HCT116 (cell line): ENCODE measurements around the gene CCN5. TPM values are rescaled to one million over a fixed set of nuclear protein-coding genes. Genes with fewer than 3 reads are reported as not detected.
A peak's percentile ranks its signal among the peaks of the same experiment; 100 is the strongest.

Source experiments
- ATAC-seq: fragments of 200-7000 bp; cut with Tn5 transposase; 2 replicates; pipeline ENCODE4 v1.9.1; 2020; ENCODE audit warnings: mild to moderate bottlenecking, moderate library complexity
- BruUV-seq: library from RNA; stranded (reverse); fragments of 400-500 nt; replicated peaks from 2 replicates; lab custom pipeline; 2021; lab: Mats Ljungman, UMichigan
- CTCF ChIA-PET: fragments of 300-600 bp; sonication (Branson Sonifier 250); formaldehyde crosslinking; loops from one replicate; lab custom pipeline; 2021; ENCODE audit warnings: antibody characterized with exemption; lab: Charles Lee
- POLR2A ChIA-PET: fragments of 300-600, 350-600 bp; sonication (Branson Sonifier 250); formaldehyde crosslinking; loops from one replicate; lab custom pipeline; 2021; ENCODE audit warnings: antibody characterized with exemption; lab: Charles Lee
- RAD21 ChIA-PET, 2 experiments: fragments of 300-600 bp; sonication (Branson Sonifier 250); formaldehyde crosslinking; loops; one replicate each; lab custom pipeline; 2023; ENCODE audit warnings: low total read pairs in 2 of 2; ENCODE audit not compliant: uncharacterized antibody in 2 of 2, unreplicated experiment in 2 of 2, low non-redundant PET in 1 of 2; lab: Charles Lee
- DNase-seq: peaks from one replicate; pipeline ENCODE4 v3.0.0-alpha.2; 2010; ENCODE audit warnings: low read depth, low spot score
- H2AFZ ChIP-seq: fragments of 200-600 bp; shearing (Covaris generic), sonication (generic); 2 replicates; pipeline ENCODE4 v1.6.1; 2017; ENCODE audit warnings: low read depth, mixed run types, mixed read lengths, antibody characterized with exemption, low read length; ENCODE audit not compliant: poor library complexity, severe bottlenecking
- H3K27ac ChIP-seq: 2 replicates; pipeline ENCODE4 v1.5.1; 2012; ENCODE audit warnings: low read depth, low read length
- H3K27me3 ChIP-seq: fragments of 200-600 bp; sonication (generic); 2 replicates; pipeline ENCODE4 v1.6.1; 2016; ENCODE audit warnings: mixed run types, low read length, mixed read lengths; ENCODE audit not compliant: insufficient read depth
- H3K36me3 ChIP-seq, 2 experiments: fragments of 200-500 bp in 1 of 2; fragments of 200-600 bp in 1 of 2; sonication (Bioruptor generic) in 1 of 2; sonication (generic) in 1 of 2; 2 replicates each; pipeline versions ENCODE4 v1.5.1 to v1.6.1; 2014 to 2016; ENCODE audit warnings: low read length in 2 of 2, inconsistent platforms in 1 of 2, mixed read lengths in 1 of 2, mixed run types in 1 of 2; ENCODE audit not compliant: insufficient read depth in 2 of 2, control insufficient read depth in 1 of 2
- H3K4me1 ChIP-seq, 2 experiments: fragments of 200-600 bp in 1 of 2; sonication (generic) in 1 of 2; 2 replicates each; pipeline versions ENCODE4 v1.5.1 to v1.6.1; 2012 to 2017; ENCODE audit warnings: low read length in 2 of 2, inconsistent platforms in 1 of 2, mild to moderate bottlenecking in 1 of 2, mixed read lengths in 1 of 2, mixed run types in 1 of 2, moderate library complexity in 1 of 2; ENCODE audit not compliant: insufficient read depth in 2 of 2, control insufficient read depth in 1 of 2
- H3K4me2 ChIP-seq: fragments of 200-600 bp; sonication (generic); 2 replicates; pipeline ENCODE4 v1.6.1; 2017; ENCODE audit warnings: mixed run types, low read length, mixed read lengths
- H3K4me3 ChIP-seq, 2 experiments: fragments of 200-600 bp in 1 of 2; sonication (generic) in 1 of 2; replicated peaks in 1 of 2; 2 replicates each; pipeline ENCODE4 v1.5.1; 2011 to 2016; ENCODE audit warnings: low read length in 2 of 2, control low read depth in 1 of 2, low read depth in 1 of 2, mild to moderate bottlenecking in 1 of 2, mixed read lengths in 1 of 2, mixed run types in 1 of 2
- H3K79me2 ChIP-seq: fragments of 200-600 bp; sonication (generic); 2 replicates; pipeline ENCODE4 v1.6.1; 2017; ENCODE audit warnings: mild to moderate bottlenecking, mixed run types, low read length, moderate library complexity, mixed read lengths; ENCODE audit not compliant: insufficient read depth
- H3K9ac ChIP-seq: fragments of 200-600 bp; sonication (generic); 2 replicates; pipeline ENCODE4 v1.6.1; 2016; ENCODE audit warnings: low read length, mixed read lengths
- H3K9me2 ChIP-seq: fragments of 200-600 bp; sonication (generic), shearing (Covaris generic); 2 replicates; pipeline ENCODE4 v1.6.1; 2017; ENCODE audit warnings: mixed run types, mild to moderate bottlenecking, moderate library complexity; ENCODE audit not compliant: insufficient read depth
- H3K9me3 ChIP-seq, 2 experiments: fragments of 200-500 bp in 1 of 2; fragments of 200-600 bp in 1 of 2; sonication (Bioruptor generic) in 1 of 2; sonication (generic) in 1 of 2; 2 replicates each; pipeline ENCODE4 v1.6.1; 2014 to 2017; ENCODE audit warnings: low read length in 2 of 2, mixed read lengths in 2 of 2, inconsistent platforms in 1 of 2, low read depth in 1 of 2, mild to moderate bottlenecking in 1 of 2, mixed run types in 1 of 2, moderate library complexity in 1 of 2; ENCODE audit not compliant: control insufficient read depth in 1 of 2, insufficient read depth in 1 of 2
- H4K20me1 ChIP-seq: fragments of 200-600 bp; sonication (generic), shearing (Covaris generic); 2 replicates; pipeline ENCODE4 v1.6.1; 2017; ENCODE audit warnings: mixed run types, mild to moderate bottlenecking, moderate library complexity; ENCODE audit not compliant: insufficient read depth
- CBX3 ChIP-seq: IDR thresholded peaks from 2 replicates; pipeline ENCODE4 v1.6.1; 2012; ENCODE audit warnings: low read depth
- CEBPB ChIP-seq: IDR thresholded peaks from 2 replicates; pipeline ENCODE4 v1.6.1; 2012; ENCODE audit warnings: low read depth
- ELF1 ChIP-seq: IDR thresholded peaks from 2 replicates; pipeline ENCODE4 v1.6.1; 2012; ENCODE audit warnings: low read depth, borderline replicate concordance
- EZH2 ChIP-seq: fragments of 200-600 bp; sonication (generic); IDR thresholded peaks from 2 replicates; pipeline ENCODE4 v1.6.1; 2017; ENCODE audit warnings: antibody characterized with exemption, mixed run types
- EZH2phosphoT487 ChIP-seq: fragments of 200-600 bp; IDR thresholded peaks from 2 replicates; pipeline ENCODE4 v1.6.1; 2018; ENCODE audit warnings: antibody characterized with exemption, borderline replicate concordance
- FOSL1 ChIP-seq: IDR thresholded peaks from 2 replicates; pipeline ENCODE4 v1.6.1; 2012; ENCODE audit warnings: low read depth
- POLR2A ChIP-seq: IDR thresholded peaks from 2 replicates; pipeline ENCODE4 v1.7.0; 2011; ENCODE audit warnings: borderline replicate concordance; ENCODE audit not compliant: insufficient read depth, insufficient read length; ENCODE audit errors: extremely low read depth
- RAD21 ChIP-seq: IDR thresholded peaks from 2 replicates; pipeline ENCODE4 v1.6.1; 2012; ENCODE audit warnings: low read depth, mild to moderate bottlenecking
- SIN3A ChIP-seq: IDR thresholded peaks from 2 replicates; pipeline ENCODE4 v1.6.1; 2012; ENCODE audit warnings: low read depth
- SP1 ChIP-seq: IDR thresholded peaks from 2 replicates; pipeline ENCODE4 v1.6.1; 2012; ENCODE audit warnings: low read depth
- TCF7L2 ChIP-seq: IDR thresholded peaks from 2 replicates; pipeline ENCODE4 v1.7.0; 2011; ENCODE audit warnings: borderline replicate concordance, inconsistent platforms; ENCODE audit not compliant: insufficient read depth, insufficient read length; ENCODE audit errors: extremely low read depth
- YY1 ChIP-seq: IDR thresholded peaks from 2 replicates; pipeline ENCODE4 v1.6.1; 2011; ENCODE audit warnings: low read length, low read depth, moderate library complexity, mild to moderate bottlenecking; ENCODE audit not compliant: insufficient replicate concordance; ENCODE audit errors: extremely low read depth
- ZFX ChIP-seq: fragments of 450-650 bp; IDR thresholded peaks from 2 replicates; pipeline ENCODE4 v1.6.1; 2017
- ZNF274 ChIP-seq: fragments of 200-500 bp; sonication (Bioruptor generic); IDR thresholded peaks from 2 replicates; pipeline ENCODE4 v1.6.1; 2014; ENCODE audit warnings: mild to moderate bottlenecking, low read depth, low read length, inconsistent platforms
- intact Hi-C: fragments of 100-400 bp; cut with micrococcal nuclease; formaldehyde crosslinking; loops from 2 replicates; pipeline ENCODE4 v1.10.0; 2022
- total RNA-seq: library from RNA; stranded (reverse); gene quantifications from one replicate; pipeline ENCODE4 v1.2.1, GENCODE V29; 2021; ENCODE audit not compliant: unreplicated experiment
- TF ChIP-seq, protein P1 (sequence below): IDR thresholded peaks from 2 replicates; pipeline ENCODE4 v1.6.1; 2011; ENCODE audit warnings: mild to moderate bottlenecking, low read length, moderate library complexity; ENCODE audit not compliant: insufficient replicate concordance; ENCODE audit errors: extremely low read depth
- TF ChIP-seq, protein P2 (sequence below): IDR thresholded peaks from 2 replicates; pipeline ENCODE4 v1.6.1; 2012
- TF ChIP-seq, protein P3 (sequence below), 3 experiments: fragments of 200-600 bp in 1 of 3; sonication (generic) in 1 of 3; IDR thresholded peaks in 2 of 3; conservative IDR thresholded peaks in 1 of 3; 2 replicates each; pipeline ENCODE4 v1.5.1; 2012 to 2017; ENCODE audit warnings: low read depth in 2 of 3, low read length in 2 of 3, antibody characterized with exemption in 1 of 3, borderline replicate concordance in 1 of 3, control low read depth in 1 of 3, mild to moderate bottlenecking in 1 of 3, mixed read lengths in 1 of 3, mixed run types in 1 of 3, moderate library complexity in 1 of 3; ENCODE audit not compliant: insufficient read depth in 1 of 3
- TF ChIP-seq, protein P4 (sequence below): IDR thresholded peaks from 2 replicates; pipeline ENCODE4 v1.6.1; 2012
- TF ChIP-seq, protein P5 (sequence below): IDR thresholded peaks from 2 replicates; pipeline ENCODE4 v1.6.1; 2012; ENCODE audit warnings: low read depth

The CCN5 gene
- total RNA-seq, 1 experiment from 2014 or later = 0.20 TPM

DNA sequence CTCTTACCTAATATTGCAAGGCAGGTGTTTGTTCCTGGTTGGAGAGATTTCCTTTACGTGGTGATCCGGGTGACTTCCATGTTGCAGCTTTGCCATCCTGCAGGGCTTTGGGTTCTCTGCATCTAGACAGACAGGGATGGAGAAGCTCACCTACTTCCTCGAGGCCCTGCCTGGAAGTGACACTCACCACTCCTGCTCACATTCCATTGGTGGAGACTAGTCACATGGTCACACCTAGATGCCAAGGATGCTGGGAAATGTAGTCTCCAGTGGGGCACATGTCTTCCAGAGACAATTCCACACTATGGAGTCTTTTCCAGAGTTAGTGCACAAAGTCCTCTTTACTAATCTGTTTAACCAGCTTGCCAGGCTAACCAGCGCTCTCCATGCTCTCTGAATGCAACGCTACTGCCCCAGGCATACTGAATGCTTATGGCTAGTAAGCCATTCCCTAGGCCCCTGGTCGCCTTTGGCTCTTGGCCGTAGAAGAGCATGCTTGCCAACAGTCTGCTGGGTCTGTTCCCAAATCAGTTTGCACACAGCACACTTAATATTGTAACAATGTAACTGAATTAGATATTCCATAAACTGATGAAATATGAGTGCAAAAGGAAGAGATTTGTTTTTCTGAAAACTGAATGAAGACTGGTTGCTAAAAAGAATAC, 23.8 kb downstream of the CCN5 start:
- H3K36me3 ChIP-seq = no peaks in the 10 kb centered on the region
- peaks cover 3 to 24% of the 10 kb centered on the region in 2 experiments; a peak in 3 of 4 replicates for H3K4me1 ChIP-seq
- no peaks in the 10 kb centered on the region for H4K20me1 ChIP-seq
- H3K27me3 ChIP-seq = no peaks in the 10 kb centered on the region
- CTCF ChIA-PET = interaction anchor here (1.1 to 2.4 kb wide), 2 partner anchors 9 to 56 kb away, joined by 3 to 17 read pairs; no protein-coding TSS in a partner anchor
- ATAC-seq (peak; percentile 84), DNase-seq (peak; percentile 89)
- BruUV-seq = no TSS peak
- H3K9me3 ChIP-seq = no peaks in the 10 kb centered on the region
- H3K79me2 ChIP-seq = no peaks in the 10 kb centered on the region
- H3K4me3 ChIP-seq = peak overlapping the region; percentile 34 to 47
- RAD21 ChIA-PET = no interaction called here
- no peak overlapping the region for H3K9ac ChIP-seq
- peak overlapping the region; percentile 61 for H3K4me2 ChIP-seq
- no peak overlapping the region for H3K27ac ChIP-seq
- intact Hi-C loops = no loop called here
- POLR2A ChIA-PET = interaction anchor here (1.3 kb wide), 1 partner anchor 10 kb away, joined by 5 read pairs; no protein-coding TSS in a partner anchor
- no peaks in the 10 kb centered on the region for H3K9me2 ChIP-seq
- peak overlapping the region; percentile 81 for H2AFZ ChIP-seq
- TF ChIP-seq ELF1 (peak; percentile 81; the same call in 1 of the 2 replicates), ZFX (peak; percentile 34; the same call in 1 of the 2 replicates), YY1 (peak; percentile 36), CEBPB (no peak), EZH2 (no peak), SP1 (peak; percentile 76), RAD21 (no peak), EZH2phosphoT487 (no peak), SIN3A (no peak), POLR2A (peak; percentile 33), ZNF274 (no peak), TCF7L2 (no peak), FOSL1 (no peak), CBX3 (no peak)
- TF ChIP-seq, protein P1, sequence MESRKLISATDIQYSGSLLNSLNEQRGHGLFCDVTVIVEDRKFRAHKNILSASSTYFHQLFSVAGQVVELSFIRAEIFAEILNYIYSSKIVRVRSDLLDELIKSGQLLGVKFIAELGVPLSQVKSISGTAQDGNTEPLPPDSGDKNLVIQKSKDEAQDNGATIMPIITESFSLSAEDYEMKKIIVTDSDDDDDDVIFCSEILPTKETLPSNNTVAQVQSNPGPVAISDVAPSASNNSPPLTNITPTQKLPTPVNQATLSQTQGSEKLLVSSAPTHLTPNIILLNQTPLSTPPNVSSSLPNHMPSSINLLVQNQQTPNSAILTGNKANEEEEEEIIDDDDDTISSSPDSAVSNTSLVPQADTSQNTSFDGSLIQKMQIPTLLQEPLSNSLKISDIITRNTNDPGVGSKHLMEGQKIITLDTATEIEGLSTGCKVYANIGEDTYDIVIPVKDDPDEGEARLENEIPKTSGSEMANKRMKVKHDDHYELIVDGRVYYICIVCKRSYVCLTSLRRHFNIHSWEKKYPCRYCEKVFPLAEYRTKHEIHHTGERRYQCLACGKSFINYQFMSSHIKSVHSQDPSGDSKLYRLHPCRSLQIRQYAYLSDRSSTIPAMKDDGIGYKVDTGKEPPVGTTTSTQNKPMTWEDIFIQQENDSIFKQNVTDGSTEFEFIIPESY = no peak
- TF ChIP-seq, protein P2, sequence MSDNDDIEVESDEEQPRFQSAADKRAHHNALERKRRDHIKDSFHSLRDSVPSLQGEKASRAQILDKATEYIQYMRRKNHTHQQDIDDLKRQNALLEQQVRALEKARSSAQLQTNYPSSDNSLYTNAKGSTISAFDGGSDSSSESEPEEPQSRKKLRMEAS = peak; percentile 72
- TF ChIP-seq, protein P3, sequence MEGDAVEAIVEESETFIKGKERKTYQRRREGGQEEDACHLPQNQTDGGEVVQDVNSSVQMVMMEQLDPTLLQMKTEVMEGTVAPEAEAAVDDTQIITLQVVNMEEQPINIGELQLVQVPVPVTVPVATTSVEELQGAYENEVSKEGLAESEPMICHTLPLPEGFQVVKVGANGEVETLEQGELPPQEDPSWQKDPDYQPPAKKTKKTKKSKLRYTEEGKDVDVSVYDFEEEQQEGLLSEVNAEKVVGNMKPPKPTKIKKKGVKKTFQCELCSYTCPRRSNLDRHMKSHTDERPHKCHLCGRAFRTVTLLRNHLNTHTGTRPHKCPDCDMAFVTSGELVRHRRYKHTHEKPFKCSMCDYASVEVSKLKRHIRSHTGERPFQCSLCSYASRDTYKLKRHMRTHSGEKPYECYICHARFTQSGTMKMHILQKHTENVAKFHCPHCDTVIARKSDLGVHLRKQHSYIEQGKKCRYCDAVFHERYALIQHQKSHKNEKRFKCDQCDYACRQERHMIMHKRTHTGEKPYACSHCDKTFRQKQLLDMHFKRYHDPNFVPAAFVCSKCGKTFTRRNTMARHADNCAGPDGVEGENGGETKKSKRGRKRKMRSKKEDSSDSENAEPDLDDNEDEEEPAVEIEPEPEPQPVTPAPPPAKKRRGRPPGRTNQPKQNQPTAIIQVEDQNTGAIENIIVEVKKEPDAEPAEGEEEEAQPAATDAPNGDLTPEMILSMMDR (IDR thresholded peaks at IDR 0.05 in 2 of 3, conservative IDR thresholded peaks at IDR 0.05 in 1 of 3; ENCODE audit: borderline replicate concordance in 1 of 3, insufficient read depth in 1 of 3, low read depth in 2 of 3, low read length in 2 of 3) = no peak
- TF ChIP-seq, protein P4, sequence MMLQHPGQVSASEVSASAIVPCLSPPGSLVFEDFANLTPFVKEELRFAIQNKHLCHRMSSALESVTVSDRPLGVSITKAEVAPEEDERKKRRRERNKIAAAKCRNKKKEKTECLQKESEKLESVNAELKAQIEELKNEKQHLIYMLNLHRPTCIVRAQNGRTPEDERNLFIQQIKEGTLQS = no peak
- TF ChIP-seq, protein P5, sequence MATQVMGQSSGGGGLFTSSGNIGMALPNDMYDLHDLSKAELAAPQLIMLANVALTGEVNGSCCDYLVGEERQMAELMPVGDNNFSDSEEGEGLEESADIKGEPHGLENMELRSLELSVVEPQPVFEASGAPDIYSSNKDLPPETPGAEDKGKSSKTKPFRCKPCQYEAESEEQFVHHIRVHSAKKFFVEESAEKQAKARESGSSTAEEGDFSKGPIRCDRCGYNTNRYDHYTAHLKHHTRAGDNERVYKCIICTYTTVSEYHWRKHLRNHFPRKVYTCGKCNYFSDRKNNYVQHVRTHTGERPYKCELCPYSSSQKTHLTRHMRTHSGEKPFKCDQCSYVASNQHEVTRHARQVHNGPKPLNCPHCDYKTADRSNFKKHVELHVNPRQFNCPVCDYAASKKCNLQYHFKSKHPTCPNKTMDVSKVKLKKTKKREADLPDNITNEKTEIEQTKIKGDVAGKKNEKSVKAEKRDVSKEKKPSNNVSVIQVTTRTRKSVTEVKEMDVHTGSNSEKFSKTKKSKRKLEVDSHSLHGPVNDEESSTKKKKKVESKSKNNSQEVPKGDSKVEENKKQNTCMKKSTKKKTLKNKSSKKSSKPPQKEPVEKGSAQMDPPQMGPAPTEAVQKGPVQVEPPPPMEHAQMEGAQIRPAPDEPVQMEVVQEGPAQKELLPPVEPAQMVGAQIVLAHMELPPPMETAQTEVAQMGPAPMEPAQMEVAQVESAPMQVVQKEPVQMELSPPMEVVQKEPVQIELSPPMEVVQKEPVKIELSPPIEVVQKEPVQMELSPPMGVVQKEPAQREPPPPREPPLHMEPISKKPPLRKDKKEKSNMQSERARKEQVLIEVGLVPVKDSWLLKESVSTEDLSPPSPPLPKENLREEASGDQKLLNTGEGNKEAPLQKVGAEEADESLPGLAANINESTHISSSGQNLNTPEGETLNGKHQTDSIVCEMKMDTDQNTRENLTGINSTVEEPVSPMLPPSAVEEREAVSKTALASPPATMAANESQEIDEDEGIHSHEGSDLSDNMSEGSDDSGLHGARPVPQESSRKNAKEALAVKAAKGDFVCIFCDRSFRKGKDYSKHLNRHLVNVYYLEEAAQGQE = no peak
